ENCODE results near the gene CAMTA1.

DNA sequence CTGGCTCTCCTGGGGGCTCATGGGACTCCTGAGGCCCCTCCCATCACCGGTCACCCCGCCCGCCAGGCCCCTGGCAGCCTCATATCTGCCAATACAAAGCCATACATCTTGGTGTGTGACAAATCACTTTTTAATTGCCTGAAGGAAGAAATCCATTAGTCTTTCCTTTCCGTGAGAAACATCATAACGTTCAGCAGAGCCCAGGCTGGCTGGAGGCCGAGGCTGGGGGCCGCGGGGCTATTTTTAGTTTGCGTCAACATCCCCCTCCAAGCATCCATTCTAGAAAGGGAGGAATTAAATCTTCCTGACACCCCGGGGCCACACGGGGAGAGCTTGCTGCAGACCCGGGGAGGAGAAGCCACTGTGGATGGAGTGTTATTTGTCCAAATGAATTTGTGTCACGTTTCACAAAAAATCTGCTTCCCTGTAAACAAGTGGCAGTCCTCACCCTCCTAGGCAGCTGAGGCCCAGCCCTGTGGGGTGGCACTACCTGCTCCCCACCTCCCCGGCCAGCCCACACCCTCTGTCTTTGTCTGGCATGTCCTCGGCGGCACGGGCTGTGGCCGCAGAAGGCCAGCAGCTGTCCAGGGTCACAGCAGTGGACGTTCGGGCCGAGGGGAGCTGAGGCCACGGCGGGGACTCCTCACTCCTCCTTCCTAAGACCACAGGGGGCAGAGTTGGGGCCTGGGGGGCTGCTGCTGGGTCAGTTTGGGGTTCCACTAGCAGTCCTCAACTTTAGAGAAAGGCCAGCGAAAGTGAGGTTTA is 749.0 kb downstream of the CAMTA1 start:
- TF ChIP-seq, protein P1, sequence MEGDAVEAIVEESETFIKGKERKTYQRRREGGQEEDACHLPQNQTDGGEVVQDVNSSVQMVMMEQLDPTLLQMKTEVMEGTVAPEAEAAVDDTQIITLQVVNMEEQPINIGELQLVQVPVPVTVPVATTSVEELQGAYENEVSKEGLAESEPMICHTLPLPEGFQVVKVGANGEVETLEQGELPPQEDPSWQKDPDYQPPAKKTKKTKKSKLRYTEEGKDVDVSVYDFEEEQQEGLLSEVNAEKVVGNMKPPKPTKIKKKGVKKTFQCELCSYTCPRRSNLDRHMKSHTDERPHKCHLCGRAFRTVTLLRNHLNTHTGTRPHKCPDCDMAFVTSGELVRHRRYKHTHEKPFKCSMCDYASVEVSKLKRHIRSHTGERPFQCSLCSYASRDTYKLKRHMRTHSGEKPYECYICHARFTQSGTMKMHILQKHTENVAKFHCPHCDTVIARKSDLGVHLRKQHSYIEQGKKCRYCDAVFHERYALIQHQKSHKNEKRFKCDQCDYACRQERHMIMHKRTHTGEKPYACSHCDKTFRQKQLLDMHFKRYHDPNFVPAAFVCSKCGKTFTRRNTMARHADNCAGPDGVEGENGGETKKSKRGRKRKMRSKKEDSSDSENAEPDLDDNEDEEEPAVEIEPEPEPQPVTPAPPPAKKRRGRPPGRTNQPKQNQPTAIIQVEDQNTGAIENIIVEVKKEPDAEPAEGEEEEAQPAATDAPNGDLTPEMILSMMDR (optimal IDR thresholded peaks at IDR 0.05 in 1 of 3, IDR thresholded peaks at IDR 0.05 in 1 of 3, conservative IDR thresholded peaks at IDR 0.05 in 1 of 3; ENCODE audit: extremely low read depth in 1 of 3, insufficient read depth in 2 of 3, low read length in 3 of 3): no peak
- TF ChIP-seq EZH2 (IDR thresholded peaks at IDR 0.05; ENCODE audit: low read length): no peak

All from keratinocyte (primary cell).